ENCODE data around the gene NUCB2.

GRCh38 chr11:17375547-17375946 is 99.0 kb downstream of the NUCB2 start:
- TF ChIP-seq CTCF (conservative IDR thresholded peaks at IDR 0.05 in 1 of 2, IDR thresholded peaks at IDR 0.05 in 1 of 2; ENCODE audit: low read depth in 1 of 2, low read length in 2 of 2) (no peak), EZH2 (IDR thresholded peaks at IDR 0.05; ENCODE audit: low read length, missing control alignments) (no peak)
